ENCODE results near the gene PSMC4.

DNA sequence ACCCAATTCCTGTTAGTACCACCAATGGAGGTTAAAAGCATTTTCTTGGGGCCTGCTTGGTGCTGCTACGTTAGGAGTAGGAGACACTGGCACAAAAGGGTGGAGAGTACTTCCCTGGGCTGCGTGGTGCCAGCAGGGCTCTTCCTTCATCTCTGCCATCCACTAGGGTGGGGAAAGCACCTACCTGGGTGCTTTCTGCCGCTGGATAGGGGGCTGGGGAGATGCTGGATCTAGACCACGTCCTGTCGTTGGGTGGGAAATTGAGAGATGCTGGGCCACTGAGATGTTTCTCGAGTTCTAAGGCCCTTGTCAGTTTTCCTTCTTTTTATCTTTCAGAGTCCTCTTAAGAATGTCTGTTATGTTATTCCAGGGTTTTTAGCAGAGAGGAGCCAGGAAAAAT is 29.8 kb upstream of the PSMC4 start:
- TF ChIP-seq POLR2AphosphoS5 (IDR thresholded peaks at IDR 0.05; ENCODE audit: low read depth, low read length) (no peak), CTCF (IDR thresholded peaks at IDR 0.05) (no peak)
